HCT116 (cell line): ENCODE results near the gene TMEM139. TPM values are rescaled to one million over a fixed set of nuclear protein-coding genes. Genes with fewer than 3 reads are reported as not detected.
A peak's percentile ranks its signal among the peaks of the same experiment; 100 is the strongest.
"Not testable (repeated sequence)": the region's sequence is repeated elsewhere in the genome, so short reads cannot be mapped to it uniquely, and the experiment has no call there.

Experiments used
- ATAC-seq: fragments of 200-7000 bp; cut with Tn5 transposase; 2 replicates; pipeline ENCODE4 v1.9.1; 2020; ENCODE audit warnings: mild to moderate bottlenecking, moderate library complexity
- BruUV-seq: library from RNA; stranded (reverse); fragments of 400-500 nt; replicated peaks from 2 replicates; lab custom pipeline; 2021; lab: Mats Ljungman, UMichigan
- CTCF ChIA-PET: fragments of 300-600 bp; sonication (Branson Sonifier 250); formaldehyde crosslinking; loops from one replicate; lab custom pipeline; 2021; ENCODE audit warnings: antibody characterized with exemption; lab: Charles Lee
- POLR2A ChIA-PET: fragments of 300-600, 350-600 bp; sonication (Branson Sonifier 250); formaldehyde crosslinking; loops from one replicate; lab custom pipeline; 2021; ENCODE audit warnings: antibody characterized with exemption; lab: Charles Lee
- RAD21 ChIA-PET, 2 experiments: fragments of 300-600 bp; sonication (Branson Sonifier 250); formaldehyde crosslinking; loops; one replicate each; lab custom pipeline; 2023; ENCODE audit warnings: low total read pairs in 2 of 2; ENCODE audit not compliant: uncharacterized antibody in 2 of 2, unreplicated experiment in 2 of 2, low non-redundant PET in 1 of 2; lab: Charles Lee
- DNase-seq: peaks from one replicate; pipeline ENCODE4 v3.0.0-alpha.2; 2010; ENCODE audit warnings: low read depth, low spot score
- H2AFZ ChIP-seq: fragments of 200-600 bp; shearing (Covaris generic), sonication (generic); 2 replicates; pipeline ENCODE4 v1.6.1; 2017; ENCODE audit warnings: low read depth, mixed run types, mixed read lengths, antibody characterized with exemption, low read length; ENCODE audit not compliant: poor library complexity, severe bottlenecking
- H3K27ac ChIP-seq: 2 replicates; pipeline ENCODE4 v1.5.1; 2012; ENCODE audit warnings: low read depth, low read length
- H3K27me3 ChIP-seq: fragments of 200-600 bp; sonication (generic); 2 replicates; pipeline ENCODE4 v1.6.1; 2016; ENCODE audit warnings: mixed run types, low read length, mixed read lengths; ENCODE audit not compliant: insufficient read depth
- H3K36me3 ChIP-seq, 2 experiments: fragments of 200-500 bp in 1 of 2; fragments of 200-600 bp in 1 of 2; sonication (Bioruptor generic) in 1 of 2; sonication (generic) in 1 of 2; 2 replicates each; pipeline versions ENCODE4 v1.5.1 to v1.6.1; 2014 to 2016; ENCODE audit warnings: low read length in 2 of 2, inconsistent platforms in 1 of 2, mixed read lengths in 1 of 2, mixed run types in 1 of 2; ENCODE audit not compliant: insufficient read depth in 2 of 2, control insufficient read depth in 1 of 2
- H3K4me1 ChIP-seq, 2 experiments: fragments of 200-600 bp in 1 of 2; sonication (generic) in 1 of 2; 2 replicates each; pipeline versions ENCODE4 v1.5.1 to v1.6.1; 2012 to 2017; ENCODE audit warnings: low read length in 2 of 2, inconsistent platforms in 1 of 2, mild to moderate bottlenecking in 1 of 2, mixed read lengths in 1 of 2, mixed run types in 1 of 2, moderate library complexity in 1 of 2; ENCODE audit not compliant: insufficient read depth in 2 of 2, control insufficient read depth in 1 of 2
- H3K4me2 ChIP-seq: fragments of 200-600 bp; sonication (generic); 2 replicates; pipeline ENCODE4 v1.6.1; 2017; ENCODE audit warnings: mixed run types, low read length, mixed read lengths
- H3K4me3 ChIP-seq, 2 experiments: fragments of 200-600 bp in 1 of 2; sonication (generic) in 1 of 2; replicated peaks in 1 of 2; 2 replicates each; pipeline ENCODE4 v1.5.1; 2011 to 2016; ENCODE audit warnings: low read length in 2 of 2, control low read depth in 1 of 2, low read depth in 1 of 2, mild to moderate bottlenecking in 1 of 2, mixed read lengths in 1 of 2, mixed run types in 1 of 2
- H3K79me2 ChIP-seq: fragments of 200-600 bp; sonication (generic); 2 replicates; pipeline ENCODE4 v1.6.1; 2017; ENCODE audit warnings: mild to moderate bottlenecking, mixed run types, low read length, moderate library complexity, mixed read lengths; ENCODE audit not compliant: insufficient read depth
- H3K9ac ChIP-seq: fragments of 200-600 bp; sonication (generic); 2 replicates; pipeline ENCODE4 v1.6.1; 2016; ENCODE audit warnings: low read length, mixed read lengths
- H3K9me2 ChIP-seq: fragments of 200-600 bp; sonication (generic), shearing (Covaris generic); 2 replicates; pipeline ENCODE4 v1.6.1; 2017; ENCODE audit warnings: mixed run types, mild to moderate bottlenecking, moderate library complexity; ENCODE audit not compliant: insufficient read depth
- H3K9me3 ChIP-seq, 2 experiments: fragments of 200-500 bp in 1 of 2; fragments of 200-600 bp in 1 of 2; sonication (Bioruptor generic) in 1 of 2; sonication (generic) in 1 of 2; 2 replicates each; pipeline ENCODE4 v1.6.1; 2014 to 2017; ENCODE audit warnings: low read length in 2 of 2, mixed read lengths in 2 of 2, inconsistent platforms in 1 of 2, low read depth in 1 of 2, mild to moderate bottlenecking in 1 of 2, mixed run types in 1 of 2, moderate library complexity in 1 of 2; ENCODE audit not compliant: control insufficient read depth in 1 of 2, insufficient read depth in 1 of 2
- H4K20me1 ChIP-seq: fragments of 200-600 bp; sonication (generic), shearing (Covaris generic); 2 replicates; pipeline ENCODE4 v1.6.1; 2017; ENCODE audit warnings: mixed run types, mild to moderate bottlenecking, moderate library complexity; ENCODE audit not compliant: insufficient read depth
- ATF3 ChIP-seq: IDR thresholded peaks from 2 replicates; pipeline ENCODE4 v1.6.1; 2012
- CBX3 ChIP-seq: IDR thresholded peaks from 2 replicates; pipeline ENCODE4 v1.6.1; 2012; ENCODE audit warnings: low read depth
- CEBPB ChIP-seq: IDR thresholded peaks from 2 replicates; pipeline ENCODE4 v1.6.1; 2012; ENCODE audit warnings: low read depth
- CTCF ChIP-seq, 3 experiments: fragments of 200-600 bp in 1 of 3; sonication (generic) in 1 of 3; IDR thresholded peaks in 2 of 3; conservative IDR thresholded peaks in 1 of 3; 2 replicates each; pipeline ENCODE4 v1.5.1; 2012 to 2017; ENCODE audit warnings: low read depth in 2 of 3, low read length in 2 of 3, antibody characterized with exemption in 1 of 3, borderline replicate concordance in 1 of 3, control low read depth in 1 of 3, mild to moderate bottlenecking in 1 of 3, mixed read lengths in 1 of 3, mixed run types in 1 of 3, moderate library complexity in 1 of 3; ENCODE audit not compliant: insufficient read depth in 1 of 3
- EZH2 ChIP-seq: fragments of 200-600 bp; sonication (generic); IDR thresholded peaks from 2 replicates; pipeline ENCODE4 v1.6.1; 2017; ENCODE audit warnings: antibody characterized with exemption, mixed run types
- MAX ChIP-seq: IDR thresholded peaks from 2 replicates; pipeline ENCODE4 v1.6.1; 2012
- POLR2AphosphoS5 ChIP-seq: IDR thresholded peaks from 2 replicates; pipeline ENCODE4 v1.6.1; 2011; ENCODE audit warnings: mild to moderate bottlenecking, low read depth, low read length, moderate library complexity
- RAD21 ChIP-seq: IDR thresholded peaks from 2 replicates; pipeline ENCODE4 v1.6.1; 2012; ENCODE audit warnings: low read depth, mild to moderate bottlenecking
- REST ChIP-seq: IDR thresholded peaks from 2 replicates; pipeline ENCODE4 v1.6.1; 2012; ENCODE audit warnings: low read depth
- SIN3A ChIP-seq: IDR thresholded peaks from 2 replicates; pipeline ENCODE4 v1.6.1; 2012; ENCODE audit warnings: low read depth
- SP1 ChIP-seq: IDR thresholded peaks from 2 replicates; pipeline ENCODE4 v1.6.1; 2012; ENCODE audit warnings: low read depth
- SRF ChIP-seq: IDR thresholded peaks from 2 replicates; pipeline ENCODE4 v1.6.1; 2012; ENCODE audit warnings: low read depth
- YY1 ChIP-seq: IDR thresholded peaks from 2 replicates; pipeline ENCODE4 v1.6.1; 2011; ENCODE audit warnings: low read length, low read depth, moderate library complexity, mild to moderate bottlenecking; ENCODE audit not compliant: insufficient replicate concordance; ENCODE audit errors: extremely low read depth
- ZFX ChIP-seq: fragments of 450-650 bp; IDR thresholded peaks from 2 replicates; pipeline ENCODE4 v1.6.1; 2017
- intact Hi-C: fragments of 100-400 bp; cut with micrococcal nuclease; formaldehyde crosslinking; loops from 2 replicates; pipeline ENCODE4 v1.10.0; 2022
- total RNA-seq: library from RNA; stranded (reverse); gene quantifications from one replicate; pipeline ENCODE4 v1.2.1, GENCODE V29; 2021; ENCODE audit not compliant: unreplicated experiment

The TMEM139 gene
- total RNA-seq, 1 experiment from 2014 or later = 9.9 TPM

GRCh38 chr7:143289421-143289820, 4.7 kb downstream of the TMEM139 start:
- peaks cover 25 to 28% of the 10 kb centered on the region in 2 experiments; a peak in 3 of 4 replicates for H3K36me3 ChIP-seq
- H3K4me2 ChIP-seq = peak overlapping the region; percentile 82
- H3K9me3 ChIP-seq = no peaks in the 10 kb centered on the region; a peak in 1 of 4 replicates
- peaks cover 49% of the 10 kb centered on the region for H3K79me2 ChIP-seq
- no TSS peak for BruUV-seq
- H3K9me2 ChIP-seq = no peaks in the 10 kb centered on the region
- no peak for DNase-seq
- H2AFZ ChIP-seq = no peak overlapping the region
- peak overlapping the region; percentile 98 for H3K9ac ChIP-seq
- POLR2A ChIA-PET = interaction anchor here (0.7 kb wide), 1 partner anchor 328 kb away, joined by 3 read pairs; no protein-coding TSS in a partner anchor
- no peak for TF ChIP-seq REST
- TF ChIP-seq ATF3 = no peak
- TF ChIP-seq YY1 = no peak
- TF ChIP-seq POLR2AphosphoS5 = no peak
- TF ChIP-seq RAD21 = no peak
- TF ChIP-seq SRF = no peak
- no peak for TF ChIP-seq ZFX
- no peak for TF ChIP-seq MAX
- TF ChIP-seq EZH2 = no peak
- TF ChIP-seq CBX3 = no peak
- no peak for TF ChIP-seq SP1
- TF ChIP-seq SIN3A = no peak
- TF ChIP-seq CEBPB = no peak
- TF ChIP-seq CTCF (IDR thresholded peaks at IDR 0.05 in 2 of 3, conservative IDR thresholded peaks at IDR 0.05 in 1 of 3; ENCODE audit: borderline replicate concordance in 1 of 3, insufficient read depth in 1 of 3, low read depth in 2 of 3, low read length in 2 of 3) = no peak
- RAD21 ChIA-PET = no interaction called here
- CTCF ChIA-PET = no interaction called here
- peaks cover 24 to 45% of the 10 kb centered on the region in 2 experiments for H3K4me1 ChIP-seq
- intact Hi-C loops = no loop called here
- no peaks in the 10 kb centered on the region for H4K20me1 ChIP-seq
- H3K4me3 ChIP-seq = peak overlapping the region; percentile 81 to 96
- ATAC-seq = no peak
- peak overlapping the region; percentile 66; the same call in 1 of the 2 replicates for H3K27ac ChIP-seq
- no peaks in the 10 kb centered on the region for H3K27me3 ChIP-seq

- H3K4me1 ChIP-seq = peaks cover 22 to 40% of the 10 kb centered on the region in 2 experiments
- BruUV-seq, RAD21 ChIA-PET, CTCF ChIA-PET, H3K27me3 ChIP-seq, DNase-seq, ATAC-seq, intact Hi-C loops, H2AFZ ChIP-seq, H3K4me3 ChIP-seq, H4K20me1 ChIP-seq, H3K9me2 ChIP-seq, H3K27ac ChIP-seq, H3K9ac ChIP-seq, H3K9me3 ChIP-seq: not testable (repeated sequence)
- peaks cover 30 to 32% of the 10 kb centered on the region in 2 experiments; a peak in 3 of 4 replicates for H3K36me3 ChIP-seq
- peaks cover 54% of the 10 kb centered on the region for H3K79me2 ChIP-seq
- peak overlapping the region; percentile 82 for H3K4me2 ChIP-seq
- POLR2A ChIA-PET = interaction anchor here (0.7 kb wide), 1 partner anchor 329 kb away, joined by 3 read pairs; no protein-coding TSS in a partner anchor
These were observed 5.1 kb downstream of the TMEM139 start for GRCh38 chr7:143289888-143290287.
